ENCODE measurements around the gene MIOX.
"Not testable (repeated sequence)": the region's sequence is repeated elsewhere in the genome, so short reads cannot be mapped to it uniquely, and the experiment has no call there.

Gene MIOX

DNA sequence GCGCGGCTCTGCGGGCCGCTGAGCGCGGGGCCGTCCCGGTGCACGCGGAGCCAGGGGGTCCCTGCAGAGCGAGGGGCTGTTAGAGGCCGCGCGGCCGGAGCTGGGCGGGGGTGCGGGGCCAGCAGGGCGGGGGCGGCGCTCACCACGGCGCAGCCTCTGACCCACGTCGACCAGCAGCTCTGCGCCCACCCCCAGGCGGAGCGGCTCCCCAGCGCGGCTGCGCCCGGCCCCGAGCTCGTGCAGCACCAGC is 39.1 kb downstream of the MIOX start:
- DNase-seq (ENCODE audit: extremely low spot score, insufficient read length, low read depth), result no peak
- no peak for FAIRE-seq

DNA sequence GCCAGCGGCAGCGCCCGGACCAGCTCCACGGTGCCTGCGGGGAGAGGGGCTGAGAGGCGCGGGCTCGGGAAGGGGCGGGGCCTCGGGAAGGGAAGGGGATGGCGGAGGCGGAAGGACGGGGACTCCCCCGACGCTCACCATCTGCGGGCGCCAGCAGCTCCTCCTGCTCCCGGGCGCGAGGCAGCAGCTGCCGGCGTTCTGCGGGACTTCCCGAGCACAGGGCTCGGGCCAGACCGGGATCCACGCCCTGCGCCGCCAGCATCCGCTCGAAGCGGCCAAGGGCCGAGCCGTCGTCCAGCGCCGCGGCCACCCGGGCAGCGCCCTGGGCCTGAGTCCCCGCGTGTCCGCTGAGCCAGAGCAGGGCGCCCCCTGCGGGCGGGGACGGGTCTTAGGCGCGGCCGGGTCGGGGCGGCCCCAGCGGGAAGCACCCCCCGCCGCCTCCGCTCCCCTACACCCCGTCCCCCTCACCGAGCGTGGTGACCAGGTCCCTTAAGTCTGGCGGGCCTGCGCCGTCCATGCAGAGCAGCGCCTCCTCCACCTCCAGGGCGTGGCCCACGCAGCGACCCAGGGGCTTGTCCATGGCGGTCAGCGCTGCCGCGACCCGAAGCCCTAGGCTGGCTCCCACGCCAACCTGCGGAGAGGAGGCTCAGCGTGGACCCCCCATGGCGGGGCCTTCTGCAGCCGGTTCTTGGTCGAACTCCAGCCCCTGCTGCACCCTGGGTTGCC is 39.6 kb downstream of the MIOX start:
- peak; percentile 82 for FAIRE-seq
- DNase-seq (ENCODE audit: extremely low spot score, insufficient read length, low read depth), result peak; percentile 62

DNA sequence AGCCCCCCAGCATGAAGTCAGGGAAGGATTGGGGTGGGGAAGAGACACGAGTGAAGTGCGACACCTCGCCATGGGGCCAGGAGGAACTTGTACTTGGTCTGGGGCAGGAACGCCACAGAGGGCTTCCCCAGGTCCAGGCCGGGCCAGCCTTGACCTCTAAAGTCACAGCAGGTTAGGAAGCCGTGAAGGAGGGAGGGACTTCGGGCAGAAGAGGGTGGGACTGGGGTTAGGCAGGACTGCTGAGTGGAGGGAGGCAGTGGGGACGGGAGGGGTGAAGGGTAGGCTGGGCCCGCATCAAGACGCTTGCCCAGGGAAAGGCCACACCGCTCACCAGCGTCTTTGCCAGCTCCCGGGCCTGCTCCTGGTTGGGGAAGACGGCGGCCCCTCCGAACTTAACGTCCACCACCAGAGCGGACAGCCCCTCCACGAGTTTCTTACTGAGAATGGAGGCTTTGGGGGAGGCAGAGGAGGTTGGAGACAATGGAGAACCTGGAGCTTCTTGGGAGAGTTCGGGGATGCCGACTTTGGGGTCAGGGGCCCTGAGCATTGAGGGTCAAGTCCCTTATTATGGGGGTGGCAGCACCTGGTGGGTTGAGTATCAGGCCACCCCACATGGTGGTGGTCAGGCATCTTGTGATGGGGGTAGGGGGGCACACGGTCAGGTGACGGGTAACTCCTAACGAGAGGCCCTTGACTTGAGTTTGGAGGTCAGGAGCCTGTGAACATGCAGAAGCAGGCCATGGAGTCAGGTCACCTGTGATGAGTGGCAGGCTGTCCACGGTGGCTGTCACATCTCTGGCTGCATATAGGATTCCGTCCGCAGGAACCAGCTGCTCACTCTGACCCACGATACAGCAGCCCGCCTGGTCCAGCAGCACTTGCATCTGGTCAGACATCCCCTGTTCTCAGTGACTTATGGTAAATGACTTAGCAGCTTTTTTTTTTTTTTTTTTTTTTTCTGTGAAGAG is 40.5 kb downstream of the MIOX start:
- FAIRE-seq (peak; percentile 97), DNase-seq (ENCODE audit: extremely low spot score, insufficient read length, low read depth) (no peak)

DNA sequence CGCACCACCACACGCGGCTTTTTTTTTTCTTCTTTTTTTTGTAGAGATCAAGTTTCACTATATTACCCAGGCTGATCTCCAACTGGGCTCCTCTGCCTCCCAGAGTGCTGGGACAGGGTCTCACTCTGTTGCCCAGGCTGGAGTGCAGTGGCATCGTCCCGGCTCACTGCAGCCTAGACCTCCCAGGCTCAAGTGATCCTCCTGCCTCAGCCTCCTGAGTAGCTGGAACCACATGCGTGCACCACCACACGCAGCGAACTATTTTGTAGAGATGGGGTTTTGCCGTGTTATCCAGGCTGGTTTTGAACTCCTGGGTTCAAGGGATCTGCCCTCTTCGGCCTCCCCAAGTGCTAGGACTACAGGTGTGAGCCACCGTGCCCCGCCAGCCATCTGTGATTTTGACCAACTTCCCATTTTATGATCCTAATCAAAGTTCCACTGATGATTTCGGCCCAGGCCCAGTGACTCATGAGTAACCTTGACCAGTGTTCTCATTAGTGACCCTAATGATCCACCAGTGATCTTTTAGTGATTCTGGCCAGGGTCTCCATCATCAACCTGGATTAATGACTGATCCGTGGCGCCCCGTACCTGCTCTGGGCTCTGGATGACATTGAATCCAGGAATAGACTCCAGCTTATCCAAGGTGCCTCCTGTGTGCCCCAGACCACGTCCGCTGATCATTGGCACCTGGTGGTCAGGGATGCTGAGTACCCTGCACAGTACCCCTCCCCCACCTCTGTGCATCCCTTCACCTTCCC is 41.4 kb downstream of the MIOX start:
- DNase-seq (ENCODE audit: extremely low spot score, insufficient read length, low read depth) (no peak), FAIRE-seq (no peak)

DNA sequence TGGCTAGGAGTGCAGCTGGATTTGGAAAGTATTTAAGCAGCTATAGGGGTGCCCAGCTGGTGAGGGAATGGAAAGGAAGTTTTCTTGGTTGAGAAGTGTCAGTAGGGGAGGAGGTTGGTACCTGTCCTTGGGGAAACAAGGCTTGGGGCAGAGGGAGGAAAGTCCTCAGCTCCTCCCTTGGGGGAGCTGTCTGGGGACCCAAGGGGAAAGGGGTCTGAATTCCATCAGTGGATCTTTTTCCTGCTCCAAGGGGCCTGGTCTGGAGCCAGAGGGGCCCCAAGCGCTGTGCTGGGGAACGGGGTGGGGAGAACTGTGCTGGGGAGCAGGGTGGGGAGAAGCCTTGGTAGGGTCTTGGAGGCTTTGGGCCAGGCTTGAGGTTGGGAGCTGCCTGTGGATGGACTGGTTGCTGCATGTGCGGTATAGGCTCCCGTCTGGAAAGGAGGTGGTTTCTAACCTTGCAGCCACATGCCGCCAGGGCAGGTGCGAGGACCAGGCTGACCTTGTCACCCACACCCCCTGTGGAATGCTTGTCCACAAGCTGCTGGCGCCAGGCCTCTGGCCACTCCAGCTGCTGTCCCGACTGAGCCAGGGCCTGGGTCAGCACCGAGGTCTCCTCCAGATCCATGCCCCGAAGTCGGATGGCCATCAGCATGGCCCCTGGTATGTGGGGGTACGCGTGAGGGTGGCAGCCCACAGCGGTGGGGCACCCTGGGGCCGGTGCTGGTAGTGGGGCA is 42.2 kb downstream of the MIOX start:
- DNase-seq (ENCODE audit: extremely low spot score, insufficient read length, low read depth), result no peak
- FAIRE-seq, result no peak

DNA sequence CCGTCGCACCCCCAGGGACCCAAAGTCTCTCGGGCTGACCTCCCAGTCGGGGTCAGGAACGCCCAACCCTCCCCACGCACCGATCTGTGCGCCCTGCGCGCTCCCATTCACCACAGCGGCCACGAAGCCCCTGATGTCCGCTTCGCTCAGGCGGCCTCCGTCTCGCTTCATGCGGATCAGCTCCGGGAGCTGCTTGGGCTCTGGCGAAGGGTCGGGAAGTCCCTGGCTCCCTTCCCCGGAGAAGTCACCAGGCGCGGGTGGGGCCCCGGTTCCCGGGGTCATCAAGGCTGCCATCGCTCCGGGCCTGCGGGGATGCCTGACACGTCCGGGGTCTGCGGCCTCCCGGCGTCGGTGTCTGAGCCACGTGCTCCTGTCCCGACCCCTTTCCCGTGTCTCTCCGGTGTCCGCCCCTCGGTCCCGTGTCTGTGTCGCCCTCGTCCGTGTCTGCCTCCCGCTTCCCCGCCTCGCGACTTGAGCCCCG is 42.8 kb downstream of the MIOX start:
- no peak for FAIRE-seq
- DNase-seq (ENCODE audit: extremely low spot score, insufficient read length, low read depth), result no peak

DNA sequence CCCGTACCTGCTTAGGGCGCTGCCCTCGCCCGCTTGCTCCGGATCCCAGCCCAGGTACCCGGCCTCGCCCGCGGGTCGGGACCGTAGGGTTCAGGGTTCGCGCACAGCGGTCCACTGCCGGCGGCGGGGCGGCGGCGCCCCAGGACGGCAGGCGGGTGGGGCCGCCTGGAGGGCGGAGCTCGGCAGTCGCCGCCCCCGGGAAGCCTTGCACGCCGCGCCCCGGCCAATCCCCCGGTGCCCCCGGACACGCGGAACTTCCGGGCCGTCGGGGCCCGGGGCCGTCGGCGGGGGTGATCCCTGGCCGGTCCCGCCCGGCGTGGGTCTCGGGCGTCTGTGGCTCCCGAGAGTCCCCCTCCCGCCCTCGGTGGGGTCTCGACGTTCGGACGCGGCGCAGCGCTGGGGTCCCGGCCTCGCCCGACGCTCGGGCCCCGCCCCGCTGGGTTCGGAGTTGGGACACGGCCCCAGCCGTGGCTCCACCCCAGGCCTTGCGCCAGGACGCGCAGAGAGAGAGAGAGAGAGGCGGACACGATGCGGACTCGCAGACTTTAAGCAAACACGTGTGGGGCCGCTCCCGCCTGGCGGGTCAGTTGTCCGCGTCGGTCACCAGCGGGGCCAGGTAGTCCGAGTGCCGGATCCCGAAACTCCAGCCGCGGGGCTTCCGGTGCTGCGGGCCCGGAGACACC is 43.4 kb downstream of the MIOX start, which contains the start of gene TYMP:
TSS of gene TYMP (minus strand) at position 116 of the 683 bp plus-strand sequence. CDS start 303 bp downstream, outside the sequence.
- no peak for DNase-seq (ENCODE audit: extremely low spot score, insufficient read length, low read depth)
- peak; percentile 91 for FAIRE-seq

DNA sequence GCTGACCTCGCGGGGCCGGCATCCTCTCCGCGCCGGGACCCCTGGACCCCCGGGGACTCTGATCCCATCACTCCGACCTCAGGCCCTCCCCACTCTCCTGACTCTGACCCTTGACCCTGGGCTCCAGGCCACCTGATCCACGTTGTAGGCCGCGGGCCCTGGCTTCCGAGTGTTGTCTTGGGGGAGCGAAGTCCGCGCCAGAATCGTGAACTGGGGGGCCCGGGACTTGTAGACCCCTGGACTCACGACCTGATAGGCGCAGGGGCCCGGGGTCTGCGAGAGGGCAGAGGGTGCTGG is 43.9 kb downstream of the MIOX start:
- no peak for DNase-seq (ENCODE audit: extremely low spot score, insufficient read length, low read depth)
- no peak for FAIRE-seq

DNA sequence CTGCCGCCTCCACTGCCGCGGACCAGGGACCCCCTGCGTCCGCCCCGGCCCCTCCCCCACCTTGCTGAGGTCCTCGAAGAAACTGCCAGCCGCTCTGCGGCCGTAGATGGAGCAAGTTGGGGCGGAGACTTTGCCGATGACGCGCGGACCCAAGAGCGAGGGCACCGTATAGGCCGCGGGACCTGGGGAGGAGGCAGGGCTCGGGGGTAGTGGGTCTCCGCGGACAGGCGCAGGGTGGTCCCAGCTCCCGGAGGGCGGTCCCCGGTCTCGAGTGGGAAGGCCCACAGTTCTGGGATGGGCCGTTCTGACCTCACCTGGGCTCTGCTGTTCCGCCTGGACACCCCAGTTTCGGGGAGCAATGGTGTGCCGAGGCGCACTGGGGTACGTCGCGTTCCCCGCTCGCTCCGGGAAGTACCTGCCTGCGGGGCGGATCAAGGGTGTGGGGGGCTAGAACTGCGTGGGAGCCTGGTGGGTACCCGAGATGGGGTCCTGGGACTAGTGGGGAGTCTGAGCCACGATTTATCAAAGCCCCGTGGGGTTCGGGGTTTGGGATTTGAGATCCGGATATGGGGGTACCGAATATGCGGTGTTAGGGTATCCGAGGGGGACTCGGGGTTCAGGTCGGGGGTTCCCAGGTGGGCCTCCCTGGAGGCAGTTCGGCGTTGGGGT is 44.4 kb downstream of the MIOX start:
- DNase-seq (ENCODE audit: extremely low spot score, insufficient read length, low read depth) (no peak), FAIRE-seq (no peak)

DNA sequence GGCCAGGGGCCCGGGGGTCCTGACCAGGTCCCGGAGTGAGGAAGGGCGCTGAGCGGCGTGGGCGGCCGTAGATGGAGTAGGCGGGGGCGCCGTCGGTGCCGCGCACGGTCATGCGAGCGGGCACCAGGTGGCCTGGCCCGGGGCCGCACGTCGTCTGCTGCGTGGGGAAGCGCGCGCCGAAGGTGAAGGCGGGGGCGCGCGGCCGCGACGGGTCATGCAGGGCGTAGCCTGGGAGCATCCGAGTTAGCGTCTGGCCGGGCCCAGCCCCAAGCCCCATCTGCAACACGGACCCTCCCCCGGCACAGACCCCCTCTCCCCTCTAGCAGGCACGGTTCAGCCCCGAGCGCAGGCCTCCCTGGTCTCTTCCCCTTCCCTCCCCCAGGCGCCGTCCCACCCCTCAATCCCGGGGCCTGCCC is 44.9 kb downstream of the MIOX start:
- FAIRE-seq, result peak; percentile 77
- DNase-seq (ENCODE audit: extremely low spot score, insufficient read length, low read depth), result no peak

DNA sequence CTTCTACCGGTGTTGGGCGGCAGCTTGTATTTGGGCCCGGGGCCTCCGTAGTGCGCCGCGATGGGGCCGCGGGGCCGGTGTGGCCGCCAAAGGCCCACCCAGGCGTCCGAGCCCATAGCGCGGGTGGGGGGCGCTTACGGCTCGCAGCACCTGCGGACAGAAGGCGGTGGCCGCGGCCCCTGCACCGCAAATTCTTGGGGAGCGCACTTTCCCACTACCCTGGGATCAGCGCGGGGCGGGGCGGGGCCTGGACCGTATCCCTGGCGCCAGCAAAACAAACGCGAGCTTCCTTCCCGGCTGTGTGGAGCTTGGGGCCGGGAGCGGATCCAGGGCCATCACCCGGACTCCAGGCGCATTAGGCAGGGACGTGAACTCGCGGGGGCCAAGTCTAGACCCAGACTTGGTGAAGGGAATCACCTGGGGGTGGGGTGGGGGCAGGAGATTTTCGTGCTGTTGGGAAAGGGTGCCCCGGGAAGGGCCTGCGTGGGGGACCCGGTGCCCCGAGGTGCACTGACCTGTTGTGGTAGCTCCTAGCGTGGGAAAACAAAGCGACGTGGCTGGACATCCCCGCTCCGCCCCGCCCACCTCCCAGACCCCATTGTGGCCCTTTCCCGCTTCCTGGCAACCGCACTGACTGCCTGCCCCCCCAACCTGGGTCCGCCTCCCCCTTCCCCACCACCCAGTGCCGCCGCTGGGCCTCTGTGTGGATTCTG is 45.5 kb downstream of the MIOX start:
- FAIRE-seq (peak; percentile 68), DNase-seq (ENCODE audit: extremely low spot score, insufficient read length, low read depth) (no peak)

DNA sequence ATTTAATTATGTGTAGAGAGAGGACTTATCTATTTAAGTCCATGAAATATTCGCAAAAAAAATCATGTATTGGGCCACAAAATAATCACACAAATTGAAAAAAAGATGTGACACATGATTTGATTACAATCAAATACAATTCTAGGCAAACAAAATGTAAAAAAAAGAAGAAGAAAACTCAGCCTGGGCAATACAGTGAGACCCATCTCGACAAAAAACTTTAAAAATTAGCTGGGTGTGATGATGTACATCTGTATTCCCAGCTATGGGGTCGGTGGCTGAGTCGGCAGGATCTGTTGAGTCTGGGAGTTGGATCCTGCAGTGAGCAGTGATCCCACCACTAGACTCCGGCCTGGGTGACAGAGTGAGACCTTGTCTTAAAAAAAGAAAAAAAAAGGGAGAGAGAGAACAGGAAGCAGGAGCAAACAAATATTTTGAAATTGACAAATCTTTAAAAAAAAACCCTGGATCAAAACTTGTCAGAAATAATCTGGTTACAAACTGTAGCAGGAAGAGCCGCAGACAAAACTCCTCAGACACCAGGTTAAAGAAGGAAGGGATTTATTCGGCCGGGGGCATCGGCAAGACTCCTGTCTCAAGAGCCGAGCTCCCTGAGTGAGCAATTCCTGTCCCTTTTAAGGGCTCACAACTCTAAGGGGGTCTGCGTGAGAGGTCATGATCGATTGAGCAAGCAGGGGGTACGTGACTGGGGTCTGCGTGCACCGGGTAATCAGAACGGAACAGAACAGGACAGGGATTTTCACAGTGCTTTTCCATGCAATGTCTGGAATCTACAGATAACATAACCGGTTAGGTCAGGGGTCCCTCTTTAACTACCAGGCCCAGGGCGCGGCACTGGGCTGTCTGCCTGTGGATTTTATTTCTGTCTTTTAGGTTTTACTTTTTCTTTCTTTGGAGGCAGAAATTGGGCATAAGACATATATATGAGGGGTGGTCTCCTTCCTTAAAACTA is 46.5 kb downstream of the MIOX start:
- no peak for DNase-seq (ENCODE audit: extremely low spot score, insufficient read length, low read depth)
- no peak for FAIRE-seq

DNA sequence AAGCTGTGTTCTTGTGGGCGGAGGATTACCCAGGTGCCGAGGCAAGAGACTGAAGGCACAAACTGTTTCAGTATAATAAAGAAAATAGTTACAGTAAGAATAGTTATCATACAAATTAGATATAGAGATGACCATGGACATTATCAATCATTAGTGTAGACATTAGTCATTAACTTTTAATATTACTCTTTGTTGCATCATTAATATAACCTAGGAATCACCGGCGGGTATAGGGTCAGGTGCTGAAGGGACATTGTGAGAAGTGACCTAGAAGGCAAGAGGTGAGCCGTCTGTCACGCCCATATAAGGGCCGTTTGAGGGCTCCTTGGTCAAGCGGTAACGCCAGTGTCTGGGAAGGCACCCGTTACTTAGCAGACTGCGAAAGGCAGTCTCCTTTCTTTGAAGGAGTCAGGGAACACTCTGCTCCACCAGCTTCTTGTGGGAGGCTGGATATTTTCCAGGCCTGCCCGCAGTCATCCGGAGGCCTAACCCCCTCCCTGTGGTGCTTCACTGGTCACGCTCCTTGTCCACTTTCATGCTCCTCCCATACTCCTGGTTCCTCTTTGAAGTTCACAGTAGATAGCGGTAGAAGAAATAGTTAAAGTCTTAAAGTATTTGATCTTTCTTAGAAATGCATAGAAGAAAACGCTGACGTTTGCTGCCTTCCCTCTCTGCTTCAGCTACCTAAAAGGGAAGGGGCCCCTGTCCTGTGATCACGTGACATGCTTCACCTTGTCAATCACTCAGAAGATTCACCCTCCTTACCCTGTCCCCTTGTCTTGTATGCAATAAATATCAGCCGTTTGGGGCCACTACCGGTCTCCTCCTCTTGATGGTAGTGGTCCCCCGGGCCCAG is 47.4 kb downstream of the MIOX start:
- peak; percentile 89 for FAIRE-seq
- not testable (repeated sequence) for DNase-seq (ENCODE audit: extremely low spot score, insufficient read length, low read depth)

DNA sequence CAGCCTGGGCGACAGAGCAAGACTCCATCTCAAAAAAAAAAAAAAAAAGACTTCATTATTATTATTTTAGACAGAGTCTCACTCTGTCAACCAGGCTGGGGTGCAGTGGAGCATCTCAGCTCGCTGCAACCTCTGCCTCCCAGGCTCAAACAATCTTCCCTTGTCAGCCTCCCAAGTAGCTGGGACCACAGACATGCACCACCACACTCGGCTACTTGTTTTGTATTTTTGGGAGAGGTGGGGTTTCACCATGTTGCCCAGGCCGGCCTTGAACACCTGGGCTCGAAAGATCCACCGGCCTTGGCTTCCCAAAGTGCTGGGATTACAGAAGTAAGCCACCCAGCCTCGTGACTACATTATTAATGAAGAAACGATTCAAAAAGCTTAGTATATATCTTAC is 48.5 kb downstream of the MIOX start:
- DNase-seq (ENCODE audit: extremely low spot score, insufficient read length, low read depth) (no peak), FAIRE-seq (peak; percentile 75)

DNA sequence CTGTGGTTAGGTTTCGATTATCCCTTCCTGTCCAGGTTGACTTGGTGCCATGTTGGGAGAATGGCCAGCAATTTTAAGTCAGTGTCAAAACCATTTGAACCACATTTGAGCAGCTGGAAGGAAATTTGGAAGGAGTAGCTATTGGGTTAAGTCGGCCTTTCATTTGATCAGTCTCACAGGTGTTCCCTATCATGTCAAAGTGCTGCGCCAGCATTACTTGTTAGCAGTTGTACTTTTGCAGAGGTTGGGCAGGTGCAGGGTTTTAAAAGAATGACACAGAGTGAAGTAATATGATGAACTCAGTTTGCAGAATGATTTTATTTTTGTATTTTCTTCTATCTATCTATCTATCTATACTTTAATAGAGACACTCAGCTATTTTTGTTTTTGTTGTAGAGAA is 49.6 kb downstream of the MIOX start:
- peak; percentile 24 for FAIRE-seq
- DNase-seq (ENCODE audit: extremely low spot score, insufficient read length, low read depth), result no peak

DNA sequence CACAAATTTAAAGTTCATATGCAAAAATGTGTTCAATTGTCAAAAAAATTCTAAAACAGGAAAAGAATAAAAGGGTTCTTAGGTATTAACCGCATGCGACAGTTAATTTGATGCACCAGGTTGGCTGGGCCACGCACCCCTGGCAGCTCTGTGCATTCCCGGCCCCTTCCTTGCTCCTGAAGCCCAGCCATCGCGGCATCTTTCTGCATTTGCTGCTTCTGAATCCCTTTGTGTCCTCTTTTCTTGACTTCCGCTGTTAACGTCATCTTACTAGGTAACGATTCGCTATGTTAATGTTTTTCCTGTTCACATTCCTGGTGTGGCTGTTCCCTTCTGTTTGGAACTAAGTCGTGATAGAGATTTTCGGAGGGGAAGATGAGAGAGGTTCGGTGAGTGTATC is 51.1 kb downstream of the MIOX start:
- FAIRE-seq, result peak; percentile 53
- DNase-seq (ENCODE audit: extremely low spot score, insufficient read length, low read depth), result no peak
